Stimulated activated CD4-positive, alpha-beta T cell treated with anti-CD3 and anti-CD28 coated beads, Interleukin-12 subunit alpha, Interleukin-12 subunit beta, amount 100 ng/mL, for 4 hours (primary cell): Measurements from ENCODE around the gene COQ5.

Source experiments
- DNase-seq: peaks from one replicate; pipeline ENCODE4 v3.0.0-alpha.2; 2020

COQ5 gene

DNA sequence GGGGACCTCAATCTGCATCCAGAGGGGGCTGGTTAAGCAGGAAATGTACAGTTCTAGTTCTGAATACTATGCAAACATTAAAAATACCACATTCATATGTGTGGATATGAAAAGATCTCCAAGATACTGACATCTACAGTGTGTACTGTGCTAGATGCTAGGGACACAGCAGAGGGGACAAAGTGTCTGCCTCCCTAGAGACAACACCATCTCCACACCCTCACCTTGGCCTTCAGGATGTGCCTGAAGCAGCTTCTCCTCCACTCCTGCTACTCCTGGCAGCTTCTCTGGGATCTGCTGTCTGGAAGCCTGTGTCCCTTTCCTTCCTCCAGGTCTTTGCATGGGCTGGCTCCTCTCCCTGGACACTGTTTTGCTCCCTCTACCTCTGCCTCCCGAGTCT, 48.7 kb downstream of the COQ5 start:
- no peak for DNase-seq

DNA sequence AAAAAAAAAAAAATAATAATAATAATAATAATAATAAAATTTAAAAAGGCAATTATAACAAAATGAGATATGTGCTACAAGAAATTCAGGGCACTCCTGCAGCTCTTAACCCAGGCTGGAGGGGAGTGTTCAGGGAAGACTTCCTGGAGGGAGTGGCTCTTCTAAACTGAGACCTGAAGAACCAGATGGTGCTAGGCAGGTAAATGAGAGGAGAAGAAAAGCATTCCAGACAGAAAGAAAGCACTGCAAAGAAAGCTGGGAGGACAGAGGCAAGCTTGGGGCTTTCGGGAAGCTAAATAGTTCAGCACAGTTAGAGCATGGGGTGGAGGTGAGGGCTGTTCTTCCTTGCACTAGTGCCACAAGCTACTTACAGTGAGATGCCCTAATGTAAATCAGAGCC, 49.5 kb downstream of the COQ5 start:
- no peak for DNase-seq

DNA sequence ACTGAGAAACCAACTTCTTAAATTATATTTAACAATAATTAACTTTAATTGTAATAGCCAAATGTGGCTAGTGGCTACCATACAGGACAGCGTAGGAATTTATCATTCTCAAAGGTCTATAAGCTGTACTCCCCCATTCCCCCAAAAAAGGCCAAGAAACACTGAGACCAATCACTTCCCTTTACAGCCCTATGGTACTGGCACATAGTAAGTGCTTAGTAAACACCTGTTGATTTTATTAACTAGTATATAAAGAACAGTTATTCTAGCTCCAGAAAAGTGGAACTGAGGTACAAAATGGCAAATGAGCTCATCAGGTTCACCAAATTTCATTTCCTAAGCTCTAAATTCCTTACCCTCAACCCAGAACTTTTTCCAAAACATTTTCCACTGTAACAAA, 53.3 kb downstream of the COQ5 start:
- DNase-seq = no peak

DNA sequence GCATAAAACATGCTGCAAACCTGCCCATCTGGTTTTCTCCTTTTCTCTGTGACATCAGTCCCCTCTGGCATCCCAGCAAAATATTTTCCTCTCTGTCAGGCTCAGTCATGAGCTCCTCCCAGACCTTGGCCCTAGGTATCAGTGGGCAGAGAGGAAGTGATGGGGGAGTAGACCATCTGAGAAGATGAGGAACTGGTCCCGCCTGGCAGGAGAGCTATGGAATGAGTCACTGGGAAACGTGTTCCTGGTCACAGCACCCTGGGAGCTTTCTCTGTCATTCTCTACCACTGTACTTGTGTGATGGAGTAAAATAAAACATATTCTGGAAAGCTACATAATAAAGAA, 54.4 kb downstream of the COQ5 start:
- DNase-seq = no peak

DNA sequence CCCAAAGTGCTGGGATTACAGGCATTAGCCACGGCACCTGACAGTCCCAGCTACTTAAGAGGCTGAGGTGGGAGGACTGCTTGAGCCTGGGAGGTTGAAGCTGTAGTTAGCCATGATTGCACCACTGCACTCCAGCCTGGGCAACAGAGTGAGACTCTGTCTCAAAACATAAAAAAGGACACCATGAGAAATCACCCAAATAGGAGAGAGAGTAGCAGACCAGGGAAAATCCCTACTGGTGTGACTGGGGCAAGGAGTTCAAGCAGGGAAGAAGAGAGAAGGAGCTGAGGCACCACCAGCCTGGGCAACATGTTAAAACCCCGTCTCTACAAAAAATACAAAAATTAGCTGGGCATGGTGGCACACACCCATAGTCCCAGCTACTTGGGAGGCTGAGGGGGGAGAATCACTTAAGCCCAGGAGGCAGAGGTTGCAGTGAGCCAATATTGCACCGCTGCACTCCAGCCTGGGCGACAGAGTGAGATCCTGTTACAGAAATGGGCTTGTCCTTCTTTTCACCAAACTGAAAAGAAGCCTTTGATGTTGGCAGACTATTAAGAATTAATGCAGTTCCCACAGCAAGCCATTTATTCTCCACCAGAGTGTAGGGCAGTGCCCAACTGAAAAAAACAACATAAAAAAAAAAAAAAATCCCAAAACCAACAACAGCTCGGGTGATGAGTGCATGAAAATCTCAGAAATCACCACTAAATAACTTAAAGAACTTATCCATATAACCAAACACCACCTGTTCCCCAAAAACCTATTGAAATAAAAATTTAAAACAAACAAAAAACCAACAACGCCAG, 54.9 kb downstream of the COQ5 start:
- DNase-seq = no peak

DNA sequence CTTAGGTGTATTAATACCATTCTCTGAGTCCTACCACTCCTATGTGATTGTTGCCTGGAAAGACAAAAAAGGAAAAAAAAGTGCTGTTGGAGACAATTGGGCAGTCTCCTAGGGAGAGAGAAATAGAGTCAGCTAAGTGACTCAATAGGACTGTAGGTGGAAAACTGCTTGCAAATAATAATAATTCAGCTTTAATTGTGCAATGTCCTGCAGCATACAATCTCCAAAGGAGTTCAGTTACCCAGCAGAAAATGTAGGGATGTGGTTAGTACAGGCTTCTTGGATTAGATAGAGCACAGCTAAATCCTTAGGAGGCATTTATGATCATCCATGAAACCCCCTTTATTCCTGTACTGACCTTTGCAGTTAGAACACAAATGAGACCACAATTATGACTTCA, 56.4 kb downstream of the COQ5 start:
- no peak for DNase-seq

DNA sequence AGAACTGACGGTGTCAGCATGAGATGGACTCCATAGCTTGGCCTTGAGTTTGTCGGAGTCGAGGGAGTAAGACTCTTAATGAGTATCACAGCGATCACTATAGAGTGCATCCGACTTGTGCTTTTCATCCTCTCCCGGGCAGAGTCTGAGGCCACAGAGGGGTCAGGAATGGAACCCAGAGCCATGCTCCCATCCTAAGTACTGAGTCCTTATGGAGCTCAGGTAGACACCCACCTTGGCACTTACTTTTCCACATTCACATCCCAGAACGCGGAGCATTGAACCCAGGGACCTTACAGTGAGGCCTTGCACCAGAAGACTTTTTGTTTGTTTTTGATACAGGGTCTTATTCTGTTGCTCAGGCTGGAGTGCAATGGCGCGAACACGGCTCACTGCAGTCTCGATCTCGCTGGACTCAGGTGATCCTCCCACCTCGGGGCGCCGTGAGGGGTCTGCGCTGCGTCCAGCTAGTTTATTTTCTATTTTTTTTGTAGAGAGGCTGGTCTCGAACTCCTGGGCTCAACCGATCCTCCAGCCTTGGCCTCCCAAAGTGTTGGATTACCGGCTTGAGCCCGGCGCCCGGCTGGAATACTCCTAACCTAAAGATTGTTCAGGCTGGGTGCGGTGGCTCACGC, 58.7 kb downstream of the COQ5 start:
- no peak for DNase-seq

DNA sequence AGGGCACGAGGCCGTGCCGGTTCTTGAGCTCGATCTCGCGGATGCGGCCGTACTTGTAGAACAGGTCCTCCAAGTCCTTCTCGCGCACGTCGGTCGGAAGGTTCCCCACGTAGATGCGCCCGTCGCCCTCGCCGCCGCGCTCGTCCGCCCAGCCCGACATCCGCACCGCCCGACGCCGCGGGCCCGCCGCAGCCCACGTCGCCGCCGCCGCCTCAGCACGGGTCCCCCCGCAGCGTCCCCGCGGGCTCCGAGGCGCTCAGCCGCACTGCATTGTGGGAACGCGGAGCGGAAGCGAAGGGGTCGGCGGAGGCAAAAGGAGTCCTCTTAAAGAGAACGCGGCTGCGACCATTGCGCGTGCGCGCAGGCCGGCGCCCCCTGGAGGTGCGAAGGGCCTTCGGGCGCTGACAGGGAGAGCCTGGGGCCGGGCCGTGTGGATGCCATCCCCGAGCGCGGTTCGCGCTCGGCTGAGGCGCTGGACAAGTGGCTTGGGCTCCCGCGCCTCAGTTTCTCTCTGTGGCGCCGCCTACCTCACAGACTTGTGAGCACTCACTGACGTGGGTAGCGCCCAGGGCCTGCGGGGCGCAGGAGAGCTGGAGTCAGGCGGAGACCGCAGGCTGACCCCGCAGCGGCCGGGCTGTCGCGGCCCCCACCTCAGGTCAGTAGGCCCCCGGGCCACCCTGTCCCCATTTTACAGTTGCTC, 59.4 kb downstream of the COQ5 start, which contains the start of gene SRSF9:
Gene SRSF9 (minus strand): TSS at position 299 of the 700 bp plus-strand sequence. CDS start 139 bp downstream, at position 160.
- peak; percentile 97 for DNase-seq

DNA sequence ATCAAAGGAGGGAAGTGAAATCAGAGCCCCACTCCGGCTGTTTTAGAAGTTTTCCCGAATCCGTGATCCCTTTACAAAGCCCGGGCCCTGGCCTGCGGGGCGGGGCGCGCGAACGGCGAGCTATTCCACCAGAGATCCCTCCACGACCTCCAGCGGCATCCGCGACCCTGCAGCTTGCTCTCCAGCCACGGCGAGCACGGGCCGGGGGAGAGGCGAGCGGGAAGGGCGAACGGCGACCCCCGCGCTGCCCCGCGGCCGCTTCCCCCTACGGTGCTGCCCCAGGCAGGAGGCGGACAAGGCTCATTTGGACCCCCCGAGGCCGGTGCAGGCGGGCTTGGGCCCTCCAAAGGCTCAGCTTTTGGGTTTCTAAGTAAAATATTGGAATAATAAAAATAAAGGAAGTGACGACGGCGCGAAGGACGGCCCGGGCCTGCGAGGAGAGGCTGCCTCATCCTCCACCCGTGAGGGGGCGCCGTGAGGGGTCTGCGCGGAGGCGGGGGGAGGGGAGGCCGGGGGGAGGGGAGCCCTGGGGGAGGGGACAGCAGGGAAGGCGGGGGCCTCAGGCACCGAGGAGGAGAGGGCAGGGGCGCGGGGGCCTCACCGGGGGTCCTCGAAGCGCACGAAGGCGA, 60.0 kb downstream of the COQ5 start:
- peak; percentile 60 for DNase-seq

DNA sequence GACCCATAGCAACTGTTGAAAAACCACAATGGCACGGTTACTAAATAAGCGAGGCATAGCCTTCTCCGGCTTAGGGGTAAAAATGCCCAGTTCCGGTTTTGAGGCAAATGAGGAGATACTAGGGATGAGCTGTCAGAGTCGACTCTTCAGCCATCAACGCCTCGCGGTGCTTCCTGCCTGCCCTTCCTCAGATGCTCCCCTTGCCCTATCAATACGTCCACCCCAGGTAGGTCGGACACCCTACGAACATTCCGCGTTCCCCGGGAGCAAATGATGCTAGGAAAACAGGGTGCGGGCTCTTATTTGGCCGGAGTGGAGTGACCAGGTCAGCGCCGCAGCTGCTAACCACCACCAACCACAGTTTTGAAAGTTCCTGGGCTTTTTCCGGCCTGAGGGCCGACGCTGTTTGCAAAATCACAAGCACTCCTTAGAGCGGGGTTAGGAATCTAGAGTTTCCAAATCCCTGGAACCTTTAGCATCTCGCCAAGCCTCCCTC, 60.6 kb downstream of the COQ5 start:
- DNase-seq = no peak

DNA sequence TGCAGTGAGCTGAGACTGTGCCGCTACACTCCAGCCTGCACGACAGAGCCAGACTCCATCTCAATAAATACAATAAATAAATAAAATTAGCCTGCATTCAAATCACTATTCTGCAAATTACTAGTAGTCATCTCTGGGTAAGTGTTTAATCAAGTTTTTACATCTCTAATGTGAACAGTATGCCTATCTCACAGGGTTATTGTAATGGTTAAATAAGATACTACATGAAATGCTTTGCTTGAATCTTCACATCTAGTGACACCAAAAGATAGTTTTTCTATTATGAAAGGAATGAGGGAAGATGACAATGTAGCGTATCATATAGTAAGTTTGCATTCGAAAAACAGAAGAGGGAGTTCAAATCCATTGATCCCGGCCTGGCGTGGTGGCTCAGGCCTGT, 61.5 kb downstream of the COQ5 start:
- no peak for DNase-seq

DNA sequence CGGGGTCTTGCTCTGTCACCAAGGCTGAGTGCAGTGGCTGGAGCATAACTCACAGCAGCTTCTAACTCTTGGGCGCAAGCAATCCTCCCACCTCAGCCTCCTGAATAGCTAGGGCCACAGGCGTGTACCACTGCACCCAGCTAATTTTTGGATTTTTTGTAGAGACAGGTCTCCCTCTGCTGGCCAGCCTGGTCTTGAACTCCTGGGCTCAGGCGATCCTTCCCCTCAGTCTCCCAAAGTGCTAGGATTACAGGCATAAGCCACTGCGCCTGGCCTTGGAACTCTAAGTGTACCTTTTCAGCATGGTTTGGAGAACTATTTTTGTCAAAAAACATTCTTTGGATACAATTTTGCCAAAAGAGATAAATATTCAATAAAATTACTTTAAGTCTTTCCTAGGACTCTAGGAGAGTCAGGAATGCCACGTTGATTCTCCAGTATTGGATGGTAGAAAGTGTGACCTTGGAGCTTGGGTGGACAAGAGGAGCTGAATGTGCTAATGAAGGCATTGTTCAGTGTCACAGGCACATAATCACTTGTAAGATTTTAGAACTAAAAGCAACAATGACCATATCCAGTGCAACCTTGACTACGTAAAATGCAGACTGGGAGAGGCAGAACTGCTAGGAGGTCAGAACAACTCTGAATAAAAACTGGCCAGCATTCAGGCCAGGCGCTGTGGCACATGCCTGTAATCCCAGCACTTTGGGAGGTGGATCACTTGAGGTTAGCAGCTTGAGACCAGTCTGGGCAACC, 62.2 kb downstream of the COQ5 start:
- DNase-seq = peak; percentile 28

DNA sequence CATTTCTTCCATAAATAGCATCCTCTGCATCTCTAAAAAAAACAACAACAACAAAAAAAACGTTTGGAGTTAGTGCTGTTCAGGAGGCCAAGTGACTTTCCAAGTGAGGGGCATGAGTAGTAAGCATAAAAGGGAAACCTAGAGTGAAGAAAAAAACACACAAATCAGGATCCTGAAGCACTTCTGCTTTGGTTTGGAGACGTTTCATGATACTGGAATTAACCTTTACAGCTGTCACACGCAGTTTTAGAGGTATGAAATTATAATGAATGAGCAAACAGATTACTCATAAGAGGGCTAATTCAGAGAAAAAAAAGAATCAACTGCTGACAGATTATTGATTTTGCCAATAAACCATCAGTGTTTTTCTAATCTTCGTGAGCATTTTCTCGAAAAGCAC, 63.2 kb downstream of the COQ5 start:
- no peak for DNase-seq

DNA sequence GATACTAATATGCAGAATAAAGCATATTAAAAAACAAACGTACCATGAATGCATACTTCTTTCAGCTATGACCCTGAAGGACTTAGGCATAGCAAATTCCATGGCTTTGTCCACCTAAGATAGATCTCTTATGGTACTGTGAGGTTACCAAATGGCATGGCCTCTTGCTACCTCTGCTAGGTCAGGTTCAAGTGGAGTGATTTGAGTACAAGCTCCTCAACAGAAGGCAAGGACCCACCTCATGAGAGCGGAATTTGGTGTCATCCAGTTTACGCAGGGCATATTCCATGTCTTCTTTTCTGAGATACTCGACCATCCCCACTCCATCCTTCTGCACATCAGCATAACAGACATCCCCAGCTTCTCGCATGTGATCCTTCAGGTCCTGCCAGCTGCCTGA, 65.2 kb downstream of the COQ5 start:
- DNase-seq = no peak

DNA sequence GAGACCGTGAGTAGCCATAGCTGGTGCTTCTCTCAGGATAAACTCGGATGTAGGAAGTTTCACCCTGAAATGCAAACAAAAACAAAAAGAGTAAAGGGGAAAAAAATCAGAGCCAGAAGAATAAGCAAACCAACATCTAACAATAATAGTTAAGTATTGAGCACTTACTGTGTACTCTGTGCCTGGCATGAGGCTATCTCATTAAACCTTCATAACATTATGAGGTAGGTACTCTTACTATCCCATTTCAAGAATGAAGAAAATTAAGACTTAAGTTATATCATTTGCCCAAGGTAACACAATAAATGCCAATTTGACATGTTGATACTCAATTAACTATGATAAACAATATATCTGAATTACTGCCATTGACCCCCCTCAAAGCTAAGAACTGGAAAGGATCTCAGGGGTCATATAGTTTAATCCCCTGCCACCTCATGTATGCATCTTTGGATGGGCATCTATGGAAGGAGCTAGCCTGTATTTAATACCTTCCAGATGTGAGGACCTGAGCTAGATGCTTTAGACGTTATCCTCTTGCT, 66.8 kb downstream of the COQ5 start:
- no peak for DNase-seq

DNA sequence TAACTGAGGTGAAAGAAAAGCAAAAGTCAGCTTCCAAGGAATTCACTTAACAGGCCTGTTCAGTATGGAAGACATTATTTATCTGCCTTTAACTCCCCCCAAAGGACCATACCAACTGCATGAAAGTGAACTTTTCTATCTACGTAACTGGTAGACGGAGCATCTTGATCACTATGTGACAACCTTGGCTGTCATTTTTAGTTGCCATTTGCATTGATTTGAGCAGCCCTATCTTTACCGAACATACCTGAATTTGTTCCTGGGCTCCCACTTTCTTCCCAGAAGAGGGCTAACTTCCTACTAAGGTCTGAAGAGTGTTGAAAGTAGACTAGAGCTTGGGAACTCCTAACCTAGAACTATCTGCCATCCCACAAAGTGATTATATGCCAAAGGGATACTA, 68.8 kb downstream of the COQ5 start:
- no peak for DNase-seq

DNA sequence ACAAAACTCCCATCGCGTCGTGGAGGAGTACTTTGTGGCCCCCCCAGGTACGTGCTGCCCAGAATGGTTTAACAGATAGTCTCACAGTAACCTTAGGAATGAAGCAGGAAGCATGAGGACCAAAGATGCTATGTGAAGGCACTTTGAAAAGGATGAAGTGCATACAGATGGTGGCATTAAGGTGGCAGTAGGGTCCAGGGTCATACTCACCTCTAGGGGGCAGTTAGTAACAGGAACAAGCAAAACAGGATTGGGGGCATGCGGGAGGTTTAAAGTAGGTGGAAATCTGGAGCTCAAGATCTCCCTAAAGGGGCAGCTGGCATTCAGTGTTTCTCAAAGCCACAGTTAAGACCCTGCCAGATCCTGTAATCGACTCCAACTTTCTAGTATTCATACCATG, 71.8 kb downstream of the COQ5 start:
- no peak for DNase-seq

DNA sequence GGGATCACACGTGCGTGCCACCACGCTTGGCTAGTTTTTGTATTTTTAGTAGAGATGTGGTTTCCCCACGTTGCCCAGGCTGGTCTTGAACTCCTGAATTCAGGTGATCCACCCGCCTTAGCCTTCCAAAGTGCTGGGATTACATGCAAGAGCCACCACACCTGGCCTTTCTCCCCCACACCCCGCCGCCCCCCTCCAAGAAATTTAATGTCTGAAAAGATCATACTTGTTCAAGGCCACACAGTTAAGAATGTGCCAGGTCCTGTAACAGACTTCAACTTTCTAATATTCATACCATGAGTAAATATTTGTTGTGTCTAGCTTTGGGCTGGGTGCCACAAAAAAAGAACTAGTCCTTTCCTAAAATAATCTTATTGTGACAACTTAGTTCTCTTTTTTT, 73.7 kb downstream of the COQ5 start:
- no peak for DNase-seq

DNA sequence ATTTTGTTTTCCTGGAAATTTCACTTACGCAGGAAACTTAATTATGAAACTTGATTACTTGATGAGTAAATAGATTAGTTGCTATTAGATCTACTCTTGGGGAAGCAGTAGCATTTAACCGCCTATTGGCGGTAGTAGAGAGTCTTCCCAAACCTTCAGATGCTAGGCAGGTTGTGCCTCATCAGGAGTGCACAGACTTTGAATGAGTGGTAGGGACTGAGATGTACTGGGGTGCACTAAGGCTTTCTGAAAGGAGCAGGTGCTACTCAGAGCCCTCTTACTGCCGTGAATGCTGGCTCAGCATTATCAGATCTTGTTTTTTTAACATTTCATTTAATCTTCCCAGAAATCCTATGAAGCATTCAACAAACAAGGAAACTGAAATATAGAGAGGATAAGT, 75.0 kb downstream of the COQ5 start:
- no peak for DNase-seq
